D721Med (cell line): ENCODE results near the gene LMF1.

Source experiments
- DNase-seq: peaks from one replicate; pipeline ENCODE4 v3.0.0; 2011; ENCODE audit warnings: low spot score; ENCODE audit not compliant: insufficient read length
- FAIRE-seq: peaks from 2 replicates; lab custom pipeline; 2011; peaks lifted over from hg19 to GRCh38; lab: Jason Lieb, UNC
- TF ChIP-seq, protein P1 (sequence below): IDR thresholded peaks from 2 replicates; pipeline ENCODE4 v1.5.1; 2012; ENCODE audit warnings: mild to moderate bottlenecking, control low read depth; ENCODE audit not compliant: insufficient read depth; ENCODE audit errors: missing control alignments

LMF1 gene

DNA sequence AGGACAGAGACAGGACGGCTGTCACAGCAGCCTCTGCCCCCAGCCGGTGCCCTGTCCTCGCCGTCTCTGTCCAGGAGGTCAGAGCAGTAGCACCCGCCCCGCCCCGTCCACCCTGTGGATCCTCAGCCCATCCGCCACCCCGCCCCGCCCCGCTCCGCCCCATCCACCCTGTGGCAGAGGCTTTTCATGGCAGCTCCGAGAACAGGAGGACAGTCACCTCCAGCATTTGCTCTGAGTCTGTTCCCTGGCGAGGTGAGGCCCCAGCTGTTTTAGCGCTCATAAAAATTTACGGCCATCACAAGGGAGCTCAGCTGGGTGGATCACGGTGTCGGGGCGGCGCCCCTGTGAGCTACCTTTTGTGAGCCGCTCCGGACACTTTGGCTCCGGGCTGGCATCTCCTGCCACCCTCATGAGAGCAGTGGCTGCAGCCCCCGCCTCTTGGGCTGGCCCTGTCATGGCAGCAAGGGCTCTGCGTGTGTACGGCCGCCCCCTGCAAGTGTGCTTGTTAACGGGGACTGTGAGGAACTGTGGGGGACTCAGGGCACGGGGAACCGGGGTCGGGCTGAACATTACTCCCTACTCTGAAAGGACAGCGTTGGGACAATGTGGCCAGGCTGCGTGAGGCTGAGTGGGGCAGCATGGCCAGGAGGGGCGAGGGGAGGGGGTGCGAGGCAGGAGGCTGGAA is 138.0 kb downstream of the LMF1 start:
- TF ChIP-seq, protein P1, sequence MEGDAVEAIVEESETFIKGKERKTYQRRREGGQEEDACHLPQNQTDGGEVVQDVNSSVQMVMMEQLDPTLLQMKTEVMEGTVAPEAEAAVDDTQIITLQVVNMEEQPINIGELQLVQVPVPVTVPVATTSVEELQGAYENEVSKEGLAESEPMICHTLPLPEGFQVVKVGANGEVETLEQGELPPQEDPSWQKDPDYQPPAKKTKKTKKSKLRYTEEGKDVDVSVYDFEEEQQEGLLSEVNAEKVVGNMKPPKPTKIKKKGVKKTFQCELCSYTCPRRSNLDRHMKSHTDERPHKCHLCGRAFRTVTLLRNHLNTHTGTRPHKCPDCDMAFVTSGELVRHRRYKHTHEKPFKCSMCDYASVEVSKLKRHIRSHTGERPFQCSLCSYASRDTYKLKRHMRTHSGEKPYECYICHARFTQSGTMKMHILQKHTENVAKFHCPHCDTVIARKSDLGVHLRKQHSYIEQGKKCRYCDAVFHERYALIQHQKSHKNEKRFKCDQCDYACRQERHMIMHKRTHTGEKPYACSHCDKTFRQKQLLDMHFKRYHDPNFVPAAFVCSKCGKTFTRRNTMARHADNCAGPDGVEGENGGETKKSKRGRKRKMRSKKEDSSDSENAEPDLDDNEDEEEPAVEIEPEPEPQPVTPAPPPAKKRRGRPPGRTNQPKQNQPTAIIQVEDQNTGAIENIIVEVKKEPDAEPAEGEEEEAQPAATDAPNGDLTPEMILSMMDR = no peak
- DNase-seq (no peak), FAIRE-seq (no peak)

DNA sequence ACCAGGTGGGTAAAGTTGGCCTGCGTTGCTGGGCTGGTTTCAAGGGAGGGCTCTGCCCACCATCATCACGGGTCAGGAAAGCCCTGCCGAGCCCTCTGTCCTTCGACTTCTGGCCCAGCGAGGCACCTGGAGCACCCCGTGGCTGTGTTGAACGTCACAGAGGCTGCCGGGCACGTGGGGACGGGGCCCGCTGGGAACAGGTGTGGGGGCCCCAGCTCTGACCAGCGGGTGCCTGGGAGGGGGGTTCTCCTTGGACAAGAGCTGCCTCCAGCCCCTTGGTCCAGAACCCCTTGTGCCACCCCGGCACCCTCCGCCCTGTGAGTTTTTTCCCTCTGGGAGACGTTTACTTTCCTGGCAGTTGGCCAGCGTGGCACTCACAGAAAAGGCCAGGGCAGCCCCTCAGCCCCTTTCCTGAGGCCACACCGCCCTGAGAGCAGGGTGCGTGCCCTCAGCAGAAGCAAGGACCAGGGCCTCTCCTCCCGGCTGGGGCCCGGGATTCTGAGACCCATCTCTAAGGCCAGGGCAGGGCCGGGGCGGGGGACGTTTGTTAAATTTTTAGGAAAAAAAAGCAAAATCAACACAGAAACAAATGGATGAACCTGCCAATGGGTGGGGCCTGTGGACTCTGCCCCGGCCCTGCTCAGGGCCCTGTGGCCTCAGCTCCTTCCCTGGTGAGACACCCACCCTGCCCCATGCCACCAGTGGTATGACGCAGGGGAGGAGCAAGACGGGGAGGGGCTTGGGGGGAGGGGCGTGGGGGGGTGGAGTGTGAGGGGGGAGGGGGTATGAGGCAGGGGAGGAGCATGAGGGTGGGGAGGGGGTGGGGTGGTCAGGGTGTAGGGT is 139.0 kb downstream of the LMF1 start:
- FAIRE-seq (no peak), DNase-seq (no peak)
- TF ChIP-seq, protein P1 = no peak

DNA sequence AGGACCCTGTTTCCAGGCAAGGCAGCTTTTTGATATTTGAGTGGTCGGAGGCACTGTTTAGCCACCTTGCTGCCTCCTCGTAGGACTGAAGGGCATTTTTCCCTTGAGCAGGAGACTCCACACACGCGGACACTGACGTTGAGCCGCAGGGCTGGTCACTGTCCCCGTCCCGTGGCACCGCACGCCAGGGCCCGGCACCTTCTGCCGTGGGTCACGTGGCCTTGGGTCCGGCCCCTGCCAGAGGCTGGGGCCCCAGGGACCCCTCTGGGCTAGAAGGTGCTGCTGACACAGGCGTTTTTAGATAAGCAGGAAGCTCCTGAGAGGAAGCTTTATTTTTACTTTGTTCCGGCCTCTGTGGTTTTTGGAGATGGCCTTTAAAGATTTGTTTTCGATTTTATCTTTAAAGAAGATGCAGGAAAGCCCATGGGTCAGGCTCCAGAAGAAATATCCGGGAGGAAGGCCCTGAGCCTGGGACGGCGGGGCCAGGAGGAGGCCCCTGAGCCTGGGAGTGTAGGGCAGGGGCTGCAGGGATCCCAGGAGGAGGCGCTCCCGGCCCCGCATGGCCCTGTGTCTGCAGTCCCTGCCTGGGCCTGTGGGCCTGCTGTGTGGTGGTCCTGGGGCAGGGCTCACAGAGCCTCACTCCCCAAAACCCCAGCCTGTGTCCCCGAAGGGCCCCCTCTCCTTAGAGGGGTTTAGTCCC is 139.8 kb downstream of the LMF1 start:
- FAIRE-seq (no peak), DNase-seq (no peak)
- TF ChIP-seq, protein P1 = no peak

DNA sequence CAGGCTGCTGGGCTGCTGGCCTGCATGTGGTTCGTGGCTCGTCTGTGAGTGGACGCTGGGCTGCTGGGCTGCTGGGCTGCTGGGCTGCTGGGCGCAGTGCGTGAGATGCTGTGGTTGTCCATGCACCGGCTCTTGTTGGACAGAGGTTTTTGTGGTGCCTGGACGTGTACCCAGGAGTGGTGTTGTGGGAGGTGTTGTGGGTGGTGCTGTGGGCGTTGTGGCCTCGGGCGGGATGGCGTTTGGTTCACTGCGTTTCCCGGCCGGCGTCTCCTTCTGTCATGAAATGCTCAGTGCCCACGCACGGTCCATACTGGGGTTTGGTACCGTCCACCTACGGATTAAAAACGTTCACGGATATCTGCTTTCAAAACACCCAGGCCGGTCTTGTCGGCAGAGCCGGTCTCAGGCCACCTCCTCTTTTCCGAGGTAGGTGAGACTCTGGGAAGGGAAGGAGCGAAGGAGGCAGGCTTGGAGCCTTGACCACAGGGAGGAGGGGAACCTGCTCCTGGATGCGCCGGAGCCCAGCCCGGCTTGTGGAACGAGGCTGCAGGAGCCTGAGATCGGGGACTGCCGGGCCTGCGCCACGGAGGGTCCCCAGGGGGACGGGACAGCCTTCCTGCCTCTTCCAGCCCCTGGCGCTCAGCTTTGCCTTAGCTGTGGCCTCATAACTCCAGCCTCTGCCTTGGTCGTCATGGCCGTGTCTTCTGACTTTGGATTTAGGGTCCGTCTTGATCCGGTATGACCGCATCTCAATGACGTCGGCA is 140.5 kb downstream of the LMF1 start:
- TF ChIP-seq, protein P1 = no peak
- no peak for DNase-seq
- FAIRE-seq = no peak

DNA sequence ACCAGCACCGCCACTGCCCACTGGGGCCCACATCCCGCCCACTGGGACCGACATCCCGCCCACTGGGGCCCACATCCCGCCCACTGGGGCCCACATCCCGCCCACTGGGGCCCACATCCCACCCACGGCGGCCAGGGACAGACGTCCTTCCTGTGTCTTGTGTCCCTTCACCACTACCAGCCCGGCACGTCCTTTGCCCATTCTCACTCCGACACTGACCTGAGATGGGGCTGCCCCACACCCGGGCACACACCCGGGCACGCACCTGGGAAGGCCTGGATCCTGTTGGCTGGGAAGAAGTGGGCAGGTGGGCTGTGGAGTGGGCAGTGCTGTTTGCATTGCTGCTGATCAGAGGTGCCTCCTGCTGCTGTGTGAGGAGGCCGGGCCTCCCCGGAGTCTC is 141.9 kb downstream of the LMF1 start:
- no peak for FAIRE-seq
- TF ChIP-seq, protein P1 = no peak
- DNase-seq = no peak

DNA sequence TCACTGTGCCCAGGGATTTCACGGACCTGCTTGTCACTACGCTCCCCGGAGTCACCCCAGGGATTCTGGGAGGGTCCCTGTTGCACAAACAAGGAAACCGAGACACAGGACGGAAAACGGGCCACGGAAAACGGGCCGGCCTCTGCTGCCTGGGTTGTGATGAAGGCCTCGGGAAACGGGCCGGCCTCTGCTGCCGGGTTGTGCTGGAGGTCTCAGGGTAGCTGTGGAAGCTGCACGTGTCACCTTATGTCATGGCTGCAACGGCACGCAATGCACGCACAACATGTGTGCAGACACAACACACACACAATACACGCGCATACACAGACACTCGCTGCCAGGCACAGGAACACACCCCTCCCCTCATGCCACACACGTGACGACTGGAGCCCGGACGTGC is 143.3 kb downstream of the LMF1 start:
- FAIRE-seq (no peak), DNase-seq (no peak)
- TF ChIP-seq, protein P1 = no peak
